Measurements from ENCODE around the gene U2AF1L4.
A peak's percentile ranks its signal among the peaks of the same experiment; 100 is the strongest.
"Not testable (repeated sequence)": the region's sequence is repeated elsewhere in the genome, so short reads cannot be mapped to it uniquely, and the experiment has no call there.

Gene U2AF1L4

DNA sequence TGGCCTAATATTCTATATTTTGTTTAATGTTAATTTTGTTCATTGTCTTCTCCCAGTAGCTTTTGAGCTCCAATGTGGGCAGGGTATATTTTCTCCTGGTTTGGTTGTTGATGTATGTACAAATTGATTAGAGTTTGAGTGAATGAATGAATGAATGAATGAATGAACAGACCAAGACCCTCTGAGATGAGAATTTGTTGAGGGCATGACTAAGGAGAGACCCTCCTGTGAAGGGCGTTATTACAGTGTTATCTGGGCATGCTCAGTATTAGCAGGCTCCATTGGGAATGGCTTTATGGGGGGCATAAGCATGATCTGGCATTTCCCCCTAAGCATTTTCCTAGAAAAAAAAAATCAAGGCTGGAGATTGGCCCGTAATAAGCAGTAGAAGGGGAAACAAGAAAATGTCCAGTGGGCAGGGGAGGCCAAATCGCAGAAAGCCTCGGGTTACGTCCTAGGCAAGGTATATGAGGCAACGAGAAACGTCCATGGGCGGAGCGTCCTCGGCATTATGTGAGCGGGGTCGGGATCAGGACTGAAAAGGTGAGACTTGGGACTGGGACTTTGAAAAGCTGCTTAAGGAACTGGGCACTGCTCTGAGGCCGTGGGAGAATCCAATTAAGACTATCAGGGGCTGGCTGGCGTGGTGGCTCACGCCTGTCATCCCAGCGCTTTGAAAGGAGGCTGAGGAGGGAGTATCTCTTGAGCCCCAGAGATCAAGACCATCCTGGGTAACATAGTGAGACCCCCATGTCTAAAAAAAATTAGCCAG is 29.2 kb upstream of the U2AF1L4 start:
- no peak for TF ChIP-seq CTCF (conservative IDR thresholded peaks at IDR 0.05; ENCODE audit: low read depth, low read length)
- H3K4me3 ChIP-seq (ENCODE audit: low read length) = peak overlapping the region; percentile 36
- DNase-seq (ENCODE audit: low read depth) = no peak

DNA sequence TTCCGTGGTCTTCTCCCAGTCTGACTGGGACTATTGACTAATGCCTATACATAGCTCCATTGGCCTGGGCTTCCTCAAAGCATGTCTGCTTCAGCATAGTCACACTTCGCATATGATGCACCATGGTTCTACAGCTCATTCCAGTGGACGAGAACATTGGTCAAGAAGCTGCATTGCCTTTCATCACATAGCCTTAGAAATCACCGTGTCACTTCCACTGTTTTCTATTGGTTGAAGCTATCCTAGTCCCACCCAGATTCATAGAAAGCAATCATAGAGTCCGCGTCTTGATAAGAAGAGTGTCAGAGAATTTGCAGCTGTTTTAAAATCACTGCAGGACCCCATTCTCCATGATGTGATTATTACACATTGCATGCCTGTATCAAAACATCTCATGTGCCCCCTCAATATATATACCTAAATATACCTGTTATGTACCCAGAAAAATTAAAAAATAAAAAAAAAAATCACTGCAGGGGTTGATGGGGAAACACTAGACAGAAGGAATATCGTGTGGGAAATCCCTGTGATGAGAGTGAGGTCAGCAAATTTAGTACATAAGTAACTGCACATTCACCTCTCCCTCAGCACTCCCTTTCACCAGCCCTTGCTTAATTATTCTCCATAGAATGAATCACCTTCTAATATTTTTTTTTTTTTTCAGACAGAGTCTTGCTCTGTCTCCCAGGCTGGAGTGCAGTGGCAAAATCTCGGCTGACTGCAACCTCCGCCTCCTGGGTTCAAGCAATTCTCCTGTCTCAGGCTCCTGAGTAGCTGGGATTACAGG is 28.0 kb upstream of the U2AF1L4 start:
- no peak overlapping the region for H3K4me3 ChIP-seq (ENCODE audit: low read length)
- TF ChIP-seq CTCF (conservative IDR thresholded peaks at IDR 0.05; ENCODE audit: low read depth, low read length) = no peak
- DNase-seq (ENCODE audit: low read depth) = no peak

- H3K4me3 ChIP-seq (ENCODE audit: low read length); DNase-seq (ENCODE audit: low read depth): not testable (repeated sequence)
These were observed 27.1 kb upstream of the U2AF1L4 start for GRCh38 chr19:35772362-35772761.

DNA sequence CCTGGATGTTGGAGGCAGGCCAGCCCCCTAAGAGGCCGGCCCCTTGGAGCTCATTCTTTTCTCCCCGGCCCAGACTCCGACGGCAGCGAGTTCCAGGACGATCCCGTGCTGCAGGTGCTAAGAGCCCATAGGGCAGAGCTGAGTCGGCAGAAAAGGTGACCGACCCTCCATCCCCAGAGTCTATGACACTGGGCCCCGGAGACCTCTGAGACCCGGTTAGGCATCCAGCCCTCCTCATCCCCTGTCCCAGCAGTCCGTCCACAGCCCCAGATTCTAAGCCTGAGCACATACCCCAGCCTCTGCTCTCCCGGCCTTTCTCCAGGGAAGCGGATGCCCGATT is 22.8 kb upstream of the U2AF1L4 start:
- no peak for TF ChIP-seq CTCF (conservative IDR thresholded peaks at IDR 0.05; ENCODE audit: low read depth, low read length)
- no peak overlapping the region for H3K4me3 ChIP-seq (ENCODE audit: low read length)
- no peak for DNase-seq (ENCODE audit: low read depth)

DNA sequence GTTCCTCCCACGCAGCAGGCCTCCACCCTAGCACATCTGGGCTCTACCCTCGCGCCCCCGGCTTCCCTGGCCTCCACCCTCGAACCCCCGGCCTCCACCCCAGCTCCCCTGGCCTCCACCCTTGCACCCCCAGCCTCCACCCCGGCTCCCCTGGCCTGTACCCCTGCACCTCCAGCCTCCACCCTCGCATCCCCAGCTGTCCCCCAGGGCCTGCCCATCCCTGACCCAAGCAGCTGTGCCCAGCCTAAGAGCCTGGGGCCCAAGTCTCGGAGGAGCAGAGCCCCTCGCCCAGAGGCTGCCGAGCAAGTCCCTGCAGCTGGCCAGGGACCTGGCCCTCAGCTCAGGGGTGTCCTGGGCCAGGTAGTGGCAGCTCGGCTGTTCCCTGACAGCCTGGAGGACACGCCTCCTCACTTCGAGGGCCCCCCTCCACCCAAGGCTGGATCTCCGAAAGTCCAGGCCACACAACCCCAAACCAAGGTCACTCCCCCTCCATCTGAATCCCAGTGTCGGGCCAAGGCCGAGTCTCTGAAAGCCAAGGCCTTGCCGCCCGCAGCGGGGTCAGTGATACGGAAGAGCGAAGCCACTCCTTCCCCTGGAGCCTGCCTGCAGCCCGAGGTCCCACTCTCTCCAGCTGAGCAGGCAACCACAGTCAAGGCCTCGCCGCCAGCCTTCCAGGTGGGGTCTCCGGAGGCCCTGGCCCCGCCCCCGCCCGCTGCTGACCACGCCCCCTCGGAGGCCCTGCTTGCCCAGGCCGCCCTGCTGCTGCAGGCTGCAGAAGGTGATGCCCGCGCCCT is 22.3 kb upstream of the U2AF1L4 start:
- H3K4me3 ChIP-seq (ENCODE audit: low read length) = no peak overlapping the region
- DNase-seq (ENCODE audit: low read depth) = no peak
- no peak for TF ChIP-seq CTCF (conservative IDR thresholded peaks at IDR 0.05; ENCODE audit: low read depth, low read length)

DNA sequence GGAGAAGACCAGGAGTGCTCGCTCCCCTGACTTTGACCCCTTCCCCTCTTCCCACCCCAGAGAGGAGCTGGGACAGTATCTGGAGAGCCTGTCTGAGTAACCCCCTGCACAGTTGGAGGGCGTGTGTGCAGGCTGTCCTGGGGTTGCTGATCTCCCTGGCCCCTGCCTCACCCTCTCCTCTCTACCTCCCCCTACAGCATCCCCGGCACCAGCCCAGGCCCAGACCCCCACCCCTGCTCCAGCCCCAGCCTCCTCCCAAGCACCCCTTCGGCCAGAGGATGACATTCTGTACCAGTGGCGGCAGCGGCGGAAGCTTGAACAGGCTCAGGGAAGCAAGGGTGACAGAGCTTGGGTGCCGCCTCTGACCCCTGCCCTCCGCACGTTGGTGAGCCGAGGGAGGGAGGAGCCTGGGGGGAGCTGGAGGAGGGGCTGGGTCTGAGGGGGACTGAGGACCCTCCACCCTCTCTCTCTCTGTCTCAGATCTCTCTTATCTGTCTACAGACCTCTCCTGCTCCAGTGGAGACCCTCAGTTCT is 21.4 kb upstream of the U2AF1L4 start:
- no peak for DNase-seq (ENCODE audit: low read depth)
- TF ChIP-seq CTCF (conservative IDR thresholded peaks at IDR 0.05; ENCODE audit: low read depth, low read length) = no peak
- H3K4me3 ChIP-seq (ENCODE audit: low read length) = no peak overlapping the region

Measured in retinal pigment epithelial cell (primary cell).